Fibroblast of skin of back (primary cell): ENCODE measurements around the gene NFIC.
A peak's percentile ranks its signal among the peaks of the same experiment; 100 is the strongest.
"Not testable (repeated sequence)": the region's sequence is repeated elsewhere in the genome, so short reads cannot be mapped to it uniquely, and the experiment has no call there.

Source experiments
- DNase-seq: peaks from one replicate; pipeline ENCODE4 v3.0.0-alpha.2; 2013

NFIC gene

GRCh38 chr19:3494051-3494450, 127.7 kb downstream of the NFIC start:
- no peak for DNase-seq

GRCh38 chr19:3494559-3494958, 128.2 kb downstream of the NFIC start:
- no peak for DNase-seq

- DNase-seq: no peak
These were observed 130.2 kb downstream of the NFIC start for GRCh38 chr19:3496392-3497273.

- DNase-seq: no peak
These were observed 131.6 kb downstream of the NFIC start for GRCh38 chr19:3497757-3498520.

- DNase-seq: no peak
These were observed 133.5 kb downstream of the NFIC start for GRCh38 chr19:3499738-3500428.

GRCh38 chr19:3500429-3501101, 134.2 kb downstream of the NFIC start, which contains the start of gene DOHH:
Gene DOHH, minus strand, starts transcription at chr19:3500674. Its CDS starts 3,860 bp downstream, at chr19:3496814.
- DNase-seq: peak; percentile 95

- DNase-seq: no peak
These were observed 135.4 kb downstream of the NFIC start for GRCh38 chr19:3501780-3502179.

- DNase-seq: no peak
These were observed 136.7 kb downstream of the NFIC start for GRCh38 chr19:3503036-3503572.

GRCh38 chr19:3504735-3505134, 138.4 kb downstream of the NFIC start:
- DNase-seq: peak; percentile 6

- peak; percentile 98 for DNase-seq
These were observed 139.4 kb downstream of the NFIC start, which contains the start of gene FZR1 for GRCh38 chr19:3505598-3506383. Gene FZR1, plus strand, starts transcription at chr19:3506311. Its CDS starts 16,679 bp downstream, at chr19:3522990.

GRCh38 chr19:3506384-3507340, 140.3 kb downstream of the NFIC start:
- DNase-seq: peak; percentile 12

- DNase-seq: peak; percentile 17
These were observed 141.2 kb downstream of the NFIC start for GRCh38 chr19:3507371-3508120.

- not testable (repeated sequence) for DNase-seq
These were observed 141.8 kb downstream of the NFIC start for GRCh38 chr19:3508121-3508661.

GRCh38 chr19:3508771-3509535, 142.6 kb downstream of the NFIC start:
- DNase-seq: peak; percentile 15

GRCh38 chr19:3509566-3509989, 143.2 kb downstream of the NFIC start:
- DNase-seq: peak; percentile 45

- DNase-seq: no peak
These were observed 144.3 kb downstream of the NFIC start for GRCh38 chr19:3510727-3511126.

- DNase-seq: no peak
These were observed 145.3 kb downstream of the NFIC start for GRCh38 chr19:3511506-3512251.
